Measurements from ENCODE around the gene GSK3B. TPM values are rescaled to one million over a fixed set of nuclear protein-coding genes. Genes with fewer than 3 reads are reported as not detected.

GSK3B gene
- total RNA-seq, 4 donors from 2014 or later = 29.4 to 39.8 (median 32.5) TPM

DNA sequence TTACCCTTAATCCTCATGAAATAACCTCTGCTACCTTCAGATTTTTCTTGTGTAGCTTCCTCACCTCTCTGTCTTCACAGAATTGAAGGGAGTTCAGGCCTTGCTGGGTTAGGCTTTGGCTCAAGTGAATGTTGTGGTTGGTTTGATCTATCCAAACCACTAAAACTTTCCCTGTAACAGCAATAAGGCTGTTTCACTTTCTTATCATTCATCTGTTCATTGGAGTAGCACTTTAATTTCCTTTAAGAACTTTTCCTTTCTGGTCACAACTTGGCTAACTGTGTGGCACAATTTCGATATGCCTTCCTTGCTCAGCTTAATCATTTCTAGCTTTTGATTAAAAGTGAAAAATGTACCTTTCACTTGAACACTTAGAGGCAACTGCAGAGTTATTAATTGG lies 182.5 kb downstream of the GSK3B start:
- TF ChIP-seq, protein P1, sequence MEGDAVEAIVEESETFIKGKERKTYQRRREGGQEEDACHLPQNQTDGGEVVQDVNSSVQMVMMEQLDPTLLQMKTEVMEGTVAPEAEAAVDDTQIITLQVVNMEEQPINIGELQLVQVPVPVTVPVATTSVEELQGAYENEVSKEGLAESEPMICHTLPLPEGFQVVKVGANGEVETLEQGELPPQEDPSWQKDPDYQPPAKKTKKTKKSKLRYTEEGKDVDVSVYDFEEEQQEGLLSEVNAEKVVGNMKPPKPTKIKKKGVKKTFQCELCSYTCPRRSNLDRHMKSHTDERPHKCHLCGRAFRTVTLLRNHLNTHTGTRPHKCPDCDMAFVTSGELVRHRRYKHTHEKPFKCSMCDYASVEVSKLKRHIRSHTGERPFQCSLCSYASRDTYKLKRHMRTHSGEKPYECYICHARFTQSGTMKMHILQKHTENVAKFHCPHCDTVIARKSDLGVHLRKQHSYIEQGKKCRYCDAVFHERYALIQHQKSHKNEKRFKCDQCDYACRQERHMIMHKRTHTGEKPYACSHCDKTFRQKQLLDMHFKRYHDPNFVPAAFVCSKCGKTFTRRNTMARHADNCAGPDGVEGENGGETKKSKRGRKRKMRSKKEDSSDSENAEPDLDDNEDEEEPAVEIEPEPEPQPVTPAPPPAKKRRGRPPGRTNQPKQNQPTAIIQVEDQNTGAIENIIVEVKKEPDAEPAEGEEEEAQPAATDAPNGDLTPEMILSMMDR (IDR thresholded peaks at IDR 0.05; ENCODE audit: low read depth) = no peak

DNA sequence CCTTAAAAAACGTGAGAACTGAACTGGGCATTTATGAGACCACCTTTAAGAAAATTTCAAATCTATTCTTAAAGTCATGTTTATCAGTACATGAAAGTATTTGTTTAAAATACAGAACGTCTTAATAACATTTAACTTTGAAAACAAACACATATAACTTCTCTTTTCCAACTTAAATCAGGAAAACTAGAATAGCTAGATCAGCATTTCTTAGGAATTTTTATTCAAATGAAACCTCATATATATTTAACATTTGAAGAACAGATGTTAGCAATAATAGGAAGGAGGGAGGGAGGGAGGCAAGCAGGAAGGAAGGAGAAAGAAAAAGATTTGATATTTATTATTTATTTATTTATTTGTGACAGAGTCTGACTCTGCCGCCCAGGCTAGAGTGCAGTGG lies 192.2 kb downstream of the GSK3B start:
- TF ChIP-seq, protein P1 (IDR thresholded peaks at IDR 0.05; ENCODE audit: low read depth) = no peak

DNA sequence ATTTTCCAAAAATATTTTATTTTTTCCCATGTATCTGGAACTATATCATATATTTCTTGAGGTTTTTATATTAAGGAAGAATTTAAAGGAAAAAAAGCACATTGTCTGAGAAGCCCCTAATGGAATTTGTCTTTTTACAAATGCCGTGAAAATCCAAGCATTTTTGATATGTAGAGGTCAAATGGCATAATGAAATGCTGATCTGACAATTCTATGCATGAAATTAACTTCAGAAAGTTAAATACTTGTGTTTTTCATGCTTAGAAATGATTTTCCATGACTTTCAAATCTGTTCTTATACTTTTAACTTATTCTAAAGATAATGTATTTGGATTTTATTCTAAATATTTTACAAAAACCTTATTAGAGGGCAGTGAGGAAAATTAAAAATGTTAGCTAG lies 193.1 kb downstream of the GSK3B start:
- TF ChIP-seq, protein P1 (IDR thresholded peaks at IDR 0.05; ENCODE audit: low read depth) = no peak

DNA sequence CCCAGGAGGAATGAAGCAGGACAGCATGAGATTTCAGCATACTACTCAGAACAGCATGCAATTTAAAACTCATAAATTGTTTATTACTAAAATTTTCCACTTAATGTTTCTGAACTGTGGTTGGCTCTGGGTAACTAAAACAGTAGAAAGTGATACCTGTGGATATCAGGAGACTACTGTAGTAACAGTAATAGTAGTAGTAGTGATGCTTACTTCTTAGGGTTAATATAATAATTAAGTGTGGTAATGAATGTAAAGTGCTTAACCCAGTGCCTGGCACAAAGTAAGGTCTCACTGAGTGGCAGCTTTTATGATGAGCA lies 195.1 kb downstream of the GSK3B start:
- TF ChIP-seq, protein P1 (IDR thresholded peaks at IDR 0.05; ENCODE audit: low read depth) = no peak

DNA sequence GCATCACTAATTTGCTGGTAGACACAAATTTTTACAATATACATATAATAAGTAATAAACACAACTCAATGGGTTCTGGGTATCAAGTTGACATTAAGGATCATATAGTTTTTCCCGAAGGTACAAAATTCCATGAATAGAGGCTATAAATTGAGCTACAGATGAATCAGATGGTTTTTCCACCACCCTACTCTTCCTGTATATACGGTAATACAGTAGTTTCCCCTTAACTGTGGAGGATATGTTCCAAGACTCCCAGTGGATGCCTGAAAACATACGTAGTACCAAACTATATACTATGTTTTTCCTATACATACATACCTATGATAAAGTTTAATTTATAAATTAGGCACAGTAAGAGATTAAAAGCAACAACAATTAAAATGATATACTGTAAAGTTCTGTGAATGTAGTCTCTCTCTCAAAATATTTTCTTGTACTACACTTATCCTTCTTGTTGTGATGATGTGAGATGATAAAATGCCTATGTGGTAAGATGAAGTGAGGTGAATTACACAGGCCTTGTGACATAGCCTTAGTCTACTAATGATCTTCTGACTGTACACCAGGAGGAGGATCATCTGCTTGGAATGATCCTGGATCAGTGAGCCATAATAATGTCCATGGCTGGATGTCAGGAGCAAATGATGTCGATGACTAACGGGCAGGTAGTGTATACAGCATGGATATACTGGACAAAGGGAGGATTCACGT lies 195.6 kb downstream of the GSK3B start:
- TF ChIP-seq, protein P1 (IDR thresholded peaks at IDR 0.05; ENCODE audit: low read depth) = no peak

DNA sequence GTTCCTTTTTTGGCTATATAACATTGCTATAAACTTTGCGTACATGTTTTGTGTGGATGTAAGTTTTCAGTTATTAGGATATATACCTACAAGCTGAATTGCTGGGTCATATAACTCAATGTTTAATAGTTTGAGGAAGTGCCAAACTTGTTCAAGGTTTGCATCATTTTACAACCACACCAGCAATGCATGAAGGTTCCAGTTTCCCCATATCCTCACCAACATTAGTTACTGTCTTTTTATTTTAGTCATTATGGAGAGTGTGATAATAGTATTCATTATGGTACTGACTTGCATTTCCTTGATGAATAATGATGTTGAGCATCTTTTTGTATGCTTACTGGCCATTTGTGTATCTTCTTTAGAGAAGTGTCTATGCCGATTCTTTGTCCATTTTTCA lies 200.1 kb downstream of the GSK3B start:
- TF ChIP-seq, protein P1 (IDR thresholded peaks at IDR 0.05; ENCODE audit: low read depth) = no peak

DNA sequence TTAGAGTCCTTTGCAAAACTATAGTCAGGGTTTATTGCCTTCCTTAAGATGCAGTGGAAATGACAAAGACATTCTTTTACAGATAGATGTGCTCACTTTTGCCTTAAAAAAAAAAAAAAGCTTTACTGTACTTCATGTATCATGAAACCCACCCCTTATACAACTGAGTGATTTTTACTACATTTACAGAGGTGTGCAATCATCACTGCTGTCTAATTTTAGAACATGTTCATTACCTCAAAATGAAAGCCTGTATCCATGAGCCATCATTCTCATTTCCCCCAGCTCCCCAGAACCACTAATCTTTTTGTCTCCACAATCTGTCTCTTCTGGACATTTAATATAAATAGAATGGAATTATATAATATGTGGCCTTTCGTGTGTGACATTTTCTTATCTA lies 200.5 kb downstream of the GSK3B start:
- TF ChIP-seq, protein P1 (IDR thresholded peaks at IDR 0.05; ENCODE audit: low read depth) = no peak

All from subcutaneous adipose tissue (tissue), 4 donors.